ENCODE measurements around the gene TRIM17. TPM values are rescaled to one million over a fixed set of nuclear protein-coding genes. Genes with fewer than 3 reads are reported as not detected.

TRIM17 gene
- total and polyA plus RNA-seq, 2 donors (not counting 1 experiment from before 2014, with no cell fraction given), result 0.12 to 0.17 TPM

GRCh38 chr1:228415221-228415620 lies 1.4 kb downstream of the TRIM17 start:
- TF ChIP-seq EZH2 (IDR thresholded peaks at IDR 0.05; ENCODE audit: low read length, missing control alignments) (no peak), CTCF (conservative IDR thresholded peaks at IDR 0.05 in 1 of 2, IDR thresholded peaks at IDR 0.05 in 1 of 2; ENCODE audit: low read depth in 1 of 2, low read length in 2 of 2) (no peak)
- Histone ChIP-seq H3K9me3 (ENCODE audit: control insufficient read depth, insufficient read depth, low read depth, low read length) (no peaks in the 10 kb centered on the region), H3K4me3 (replicated peaks in 1 of 4; ENCODE audit: control extremely low read depth in 1 of 4, insufficient read depth in 1 of 4, low read depth in 3 of 4, low read length in 4 of 4) (no peak overlapping the region), H3K4me2 (ENCODE audit: extremely low read depth, insufficient read depth, low read length) (no peak overlapping the region), H3K27me3 (ENCODE audit: control insufficient read depth, insufficient read depth, low read length) (peaks cover 12% of the 10 kb centered on the region), H3K4me1 (ENCODE audit: control insufficient read depth, extremely low read depth, insufficient read depth, low read length) (no peaks in the 10 kb centered on the region), H4K20me1 (ENCODE audit: control insufficient read depth, extremely low read depth, insufficient read depth, low read length) (no peaks in the 10 kb centered on the region), H3K79me2 (ENCODE audit: control insufficient read depth, insufficient read depth, low read length) (no peaks in the 10 kb centered on the region), H3K9ac (ENCODE audit: insufficient read depth, low read length) (no peak overlapping the region), H2AFZ (ENCODE audit: low read length) (no peak overlapping the region), H3K27ac (ENCODE audit: insufficient read depth, low read length) (no peak overlapping the region), H3K36me3 (ENCODE audit: control insufficient read depth, insufficient read depth, low read length) (peaks cover 6% of the 10 kb centered on the region)
- no peak for DNase-seq (ENCODE audit: low read depth in 2 of 2)

GRCh38 chr1:228414511-228415211 lies 2.0 kb downstream of the TRIM17 start:
- Histone ChIP-seq H3K4me3 (replicated peaks in 1 of 4; ENCODE audit: control extremely low read depth in 1 of 4, insufficient read depth in 1 of 4, low read depth in 3 of 4, low read length in 4 of 4) (no peak overlapping the region), H3K9ac (ENCODE audit: insufficient read depth, low read length) (no peak overlapping the region), H3K4me2 (ENCODE audit: extremely low read depth, insufficient read depth, low read length) (no peak overlapping the region), H4K20me1 (ENCODE audit: control insufficient read depth, extremely low read depth, insufficient read depth, low read length) (no peaks in the 10 kb centered on the region), H2AFZ (ENCODE audit: low read length) (no peak overlapping the region), H3K9me3 (ENCODE audit: control insufficient read depth, insufficient read depth, low read depth, low read length) (no peaks in the 10 kb centered on the region), H3K27ac (ENCODE audit: insufficient read depth, low read length) (no peak overlapping the region), H3K27me3 (ENCODE audit: control insufficient read depth, insufficient read depth, low read length) (peaks cover 12% of the 10 kb centered on the region), H3K79me2 (ENCODE audit: control insufficient read depth, insufficient read depth, low read length) (no peaks in the 10 kb centered on the region), H3K4me1 (ENCODE audit: control insufficient read depth, extremely low read depth, insufficient read depth, low read length) (no peaks in the 10 kb centered on the region), H3K36me3 (ENCODE audit: control insufficient read depth, insufficient read depth, low read length) (peaks cover 7% of the 10 kb centered on the region)
- no peak for DNase-seq (ENCODE audit: low read depth in 2 of 2)
- TF ChIP-seq CTCF (conservative IDR thresholded peaks at IDR 0.05 in 1 of 2, IDR thresholded peaks at IDR 0.05 in 1 of 2; ENCODE audit: low read depth in 1 of 2, low read length in 2 of 2), result no peak
- TF ChIP-seq EZH2 (IDR thresholded peaks at IDR 0.05; ENCODE audit: low read length, missing control alignments), result no peak

GRCh38 chr1:228413241-228414010 lies 3.2 kb downstream of the TRIM17 start:
- H3K9ac ChIP-seq (ENCODE audit: insufficient read depth, low read length), result no peak overlapping the region
- no peak for TF ChIP-seq CTCF (conservative IDR thresholded peaks at IDR 0.05 in 1 of 2, IDR thresholded peaks at IDR 0.05 in 1 of 2; ENCODE audit: low read depth in 1 of 2, low read length in 2 of 2)
- TF ChIP-seq EZH2 (IDR thresholded peaks at IDR 0.05; ENCODE audit: low read length, missing control alignments), result no peak
- no peak for DNase-seq (ENCODE audit: low read depth in 2 of 2)

More at GRCh38 chr1:228413241-228414010, 3.2 kb downstream of the TRIM17 start:
- Histone ChIP-seq H3K4me2 (ENCODE audit: extremely low read depth, insufficient read depth, low read length) (no peak overlapping the region), H3K27ac (ENCODE audit: insufficient read depth, low read length) (no peak overlapping the region), H3K4me1 (ENCODE audit: control insufficient read depth, extremely low read depth, insufficient read depth, low read length) (peaks cover under 1% of the 10 kb centered on the region), H2AFZ (ENCODE audit: low read length) (no peak overlapping the region), H3K79me2 (ENCODE audit: control insufficient read depth, insufficient read depth, low read length) (peaks cover 4% of the 10 kb centered on the region), H4K20me1 (ENCODE audit: control insufficient read depth, extremely low read depth, insufficient read depth, low read length) (no peaks in the 10 kb centered on the region), H3K4me3 (replicated peaks in 1 of 4; ENCODE audit: control extremely low read depth in 1 of 4, insufficient read depth in 1 of 4, low read depth in 3 of 4, low read length in 4 of 4) (no peak overlapping the region), H3K27me3 (ENCODE audit: control insufficient read depth, insufficient read depth, low read length) (peaks cover 12% of the 10 kb centered on the region), H3K36me3 (ENCODE audit: control insufficient read depth, insufficient read depth, low read length) (peaks cover 7% of the 10 kb centered on the region), H3K9me3 (ENCODE audit: control insufficient read depth, insufficient read depth, low read depth, low read length) (no peaks in the 10 kb centered on the region)
